PC-9 (cell line): Measurements from ENCODE around the gene CDH13.

Source experiments
- CTCF ChIP-seq: fragments of 200-600 bp; sonication (generic); conservative IDR thresholded peaks from 2 replicates; pipeline ENCODE4 v1.6.1; 2017; ENCODE audit warnings: mixed run types, antibody characterized with exemption, mild to moderate bottlenecking, moderate library complexity
- EZH2 ChIP-seq: fragments of 200-600 bp; sonication (generic); IDR thresholded peaks from 2 replicates; pipeline ENCODE4 v1.8.0; 2017; ENCODE audit warnings: antibody characterized with exemption, low read depth

- TF ChIP-seq CTCF (no peak), EZH2 (no peak)
Observed at GRCh38 chr16:83682116-83682867, 1055.5 kb downstream of the CDH13 start.
